ENCODE results near the gene SUPT4H1. TPM values are rescaled to one million over a fixed set of nuclear protein-coding genes. Genes with fewer than 3 reads are reported as not detected.

The SUPT4H1 gene
- total RNA-seq, 1 experiment from 2014 or later = 109 TPM

DNA sequence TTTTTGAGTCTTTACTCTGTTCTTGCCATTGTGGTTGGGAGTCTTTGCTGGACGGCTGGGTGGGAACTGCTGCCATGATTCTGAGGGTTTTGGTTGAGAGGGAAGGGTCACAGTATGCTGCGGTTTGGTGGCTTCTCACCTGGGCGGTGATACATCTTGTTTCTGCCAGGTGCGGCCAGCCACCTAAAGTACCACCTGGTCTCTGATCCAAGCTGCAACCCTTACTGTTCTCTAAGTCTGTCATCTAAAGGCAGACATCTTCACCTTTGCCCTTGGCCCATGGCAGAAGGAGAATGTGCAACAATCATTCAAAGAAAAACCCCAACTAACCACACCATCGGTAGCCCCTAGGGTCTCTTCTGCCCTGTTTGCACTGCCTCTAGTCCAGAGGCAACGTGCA, 51.7 kb downstream of the SUPT4H1 start:
- Histone ChIP-seq H2BK120ac (ENCODE audit: low read depth, low read length, poor library complexity, severe bottlenecking) (no peak overlapping the region), H2BK12ac (ENCODE audit: insufficient read length, low read depth, low read length) (no peak overlapping the region), H3K79me2 (ENCODE audit: insufficient read depth, low read length) (no peaks in the 10 kb centered on the region), H3K4ac (ENCODE audit: low read depth, low read length) (no peak overlapping the region), H3K27ac (ENCODE audit: insufficient read length, low read depth, low read length) (no peak overlapping the region), H4K8ac (replicated peaks; ENCODE audit: insufficient read length, low read depth, low read length) (no peak overlapping the region), H4K20me1 (ENCODE audit: control insufficient read depth, insufficient read depth, insufficient read length) (no peaks in the 10 kb centered on the region), H3K23ac (ENCODE audit: insufficient read length, low read depth, low read length) (no peak overlapping the region), H3K79me1 (ENCODE audit: insufficient read depth, low read depth, low read length, poor library complexity, severe bottlenecking) (no peaks in the 10 kb centered on the region), H2AK5ac (ENCODE audit: insufficient read length, low read length) (no peak overlapping the region), H2BK20ac (ENCODE audit: low read depth, low read length, poor library complexity, severe bottlenecking) (no peak overlapping the region), H3K9ac (ENCODE audit: extremely low read depth, insufficient read length, low read length) (no peak overlapping the region), H2BK5ac (ENCODE audit: insufficient read length, low read length) (no peak overlapping the region), H3K14ac (ENCODE audit: insufficient read depth, low read length) (no peak overlapping the region), H3K4me2 (ENCODE audit: insufficient read depth, insufficient read length, low read length) (no peak overlapping the region), H3K4me1 (ENCODE audit: insufficient read depth, low read length) (no peaks in the 10 kb centered on the region), H3K56ac (ENCODE audit: insufficient read length, low read depth, low read length) (no peak overlapping the region), H4K5ac (ENCODE audit: insufficient read length, low read depth, low read length) (no peak overlapping the region), H4K91ac (ENCODE audit: insufficient read length, low read depth, low read length) (no peak overlapping the region), H3K23me2 (ENCODE audit: insufficient read length, low read depth, low read length, poor library complexity, severe bottlenecking) (no peaks in the 10 kb centered on the region), H3K9me3 (ENCODE audit: control insufficient read depth, low read depth, low read length) (no peaks in the 10 kb centered on the region), H2AFZ (ENCODE audit: low read length) (no peak overlapping the region), H3K27me3 (ENCODE audit: insufficient read depth, low read length) (no peaks in the 10 kb centered on the region), H2BK15ac (ENCODE audit: low read depth, low read length) (no peak overlapping the region), H3K18ac (ENCODE audit: insufficient read length, low read depth, low read length) (no peak overlapping the region), H3T11ph (ENCODE audit: low read length) (no peak overlapping the region)
- peaks cover 5 to 25% of the 10 kb centered on the region in 2 experiments for H3K4me1 Mint-ChIP-seq
- no CpG with 5 or more reads among the region's 6 CpGs for WGBS (ENCODE audit: extremely low coverage, insufficient read length, low lambda C conversion rate)
- H3K27me3 Mint-ChIP-seq (ENCODE audit: low read depth) = peaks cover 5% of the 10 kb centered on the region
- TF ChIP-seq, protein P1, sequence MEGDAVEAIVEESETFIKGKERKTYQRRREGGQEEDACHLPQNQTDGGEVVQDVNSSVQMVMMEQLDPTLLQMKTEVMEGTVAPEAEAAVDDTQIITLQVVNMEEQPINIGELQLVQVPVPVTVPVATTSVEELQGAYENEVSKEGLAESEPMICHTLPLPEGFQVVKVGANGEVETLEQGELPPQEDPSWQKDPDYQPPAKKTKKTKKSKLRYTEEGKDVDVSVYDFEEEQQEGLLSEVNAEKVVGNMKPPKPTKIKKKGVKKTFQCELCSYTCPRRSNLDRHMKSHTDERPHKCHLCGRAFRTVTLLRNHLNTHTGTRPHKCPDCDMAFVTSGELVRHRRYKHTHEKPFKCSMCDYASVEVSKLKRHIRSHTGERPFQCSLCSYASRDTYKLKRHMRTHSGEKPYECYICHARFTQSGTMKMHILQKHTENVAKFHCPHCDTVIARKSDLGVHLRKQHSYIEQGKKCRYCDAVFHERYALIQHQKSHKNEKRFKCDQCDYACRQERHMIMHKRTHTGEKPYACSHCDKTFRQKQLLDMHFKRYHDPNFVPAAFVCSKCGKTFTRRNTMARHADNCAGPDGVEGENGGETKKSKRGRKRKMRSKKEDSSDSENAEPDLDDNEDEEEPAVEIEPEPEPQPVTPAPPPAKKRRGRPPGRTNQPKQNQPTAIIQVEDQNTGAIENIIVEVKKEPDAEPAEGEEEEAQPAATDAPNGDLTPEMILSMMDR (conservative IDR thresholded peaks at IDR 0.05) = no peak
- no peaks in the 10 kb centered on the region for H3K36me3 Mint-ChIP-seq (ENCODE audit: insufficient read depth in 1 of 3, low read depth in 3 of 3)
- H3K9me3 Mint-ChIP-seq = no peaks in the 10 kb centered on the region
- DNase-seq = no peak
- no peak overlapping the region for H3K4me3 Mint-ChIP-seq
- H3K27ac Mint-ChIP-seq = no peak overlapping the region

Small RNA genes lying within 50 kb of the gene (microRNA-seq; reads per million reads assigned to microRNA genes)
- gene MIR4736 (ENCODE audit: borderline microRNAs expressed) = not detected

Other genes with a start within 250 kb of the SUPT4H1 start
- gene OR4D1, start 203.8 kb downstream of the SUPT4H1 start, total RNA-seq (2021) = 0.11 and 0.15 TPM in 2 replicates
- gene OR4D2, start 185.2 kb downstream of the SUPT4H1 start, total RNA-seq (2021) = not detected in 2 replicates
- not detected in 2 replicates for gene EPX, start 159.5 kb downstream of the SUPT4H1 start, total RNA-seq (2021)
- 21.3 and 24.8 TPM in 2 replicates for gene MKS1, start 132.9 kb downstream of the SUPT4H1 start, total RNA-seq (2021)
- 0.11 and 0.17 TPM in 2 replicates for gene LPO, start 113.6 kb downstream of the SUPT4H1 start, total RNA-seq (2021)
- gene MPO, start 71.3 kb downstream of the SUPT4H1 start, total RNA-seq (2021) = not detected in 2 replicates
- 17.3 and 19.0 TPM in 2 replicates for gene TSPOAP1, start 23.4 kb downstream of the SUPT4H1 start, total RNA-seq (2021)
- 0.42 and 0.72 TPM in 2 replicates for gene RNF43, start 65.3 kb upstream of the SUPT4H1 start, total RNA-seq (2021)
- gene HSF5, start 136.2 kb upstream of the SUPT4H1 start, total RNA-seq (2021) = not detected in 2 replicates
- 20.7 and 31.2 TPM in 2 replicates for gene MTMR4, start 162.4 kb upstream of the SUPT4H1 start, total RNA-seq (2021)

All from H9 (cell line).